AG04449 (cell line): ENCODE results near the gene CRPPA.
"Not testable (repeated sequence)": the region's sequence is repeated elsewhere in the genome, so short reads cannot be mapped to it uniquely, and the experiment has no call there.

Experiments used
- CTCF ChIA-PET: fragments of 350-600 bp; formaldehyde crosslinking; extraction: SDS; loops from one replicate; lab custom pipeline; 2021; ENCODE audit warnings: antibody characterized with exemption; lab: Yijun Ruan, JAX
- POLR2A ChIA-PET: fragments of 400-600, 350-600 bp; formaldehyde crosslinking; extraction: SDS; loops from one replicate; lab custom pipeline; 2020; ENCODE audit warnings: antibody characterized with exemption, inconsistent platforms; lab: Yijun Ruan, JAX
- DNase-seq: peaks from one replicate; pipeline ENCODE4 v3.0.0-alpha.2; 2010; ENCODE audit warnings: low read depth, low spot score
- H3K4me3 ChIP-seq: 2 replicates; pipeline ENCODE4 v1.5.1; 2011; ENCODE audit warnings: low read depth, mild to moderate bottlenecking, control low read depth, low read length
- CTCF ChIP-seq: IDR thresholded peaks from one replicate; pipeline ENCODE4 v1.5.1; 2011; ENCODE audit warnings: mild to moderate bottlenecking, moderate library complexity, low read length, control low read depth, inconsistent platforms; ENCODE audit not compliant: insufficient read depth; ENCODE audit errors: missing control alignments

CRPPA gene

GRCh38 chr7:16460789-16461493 is 39.6 kb upstream of the CRPPA start:
- POLR2A ChIA-PET, result no interaction called here
- CTCF ChIA-PET, result no interaction called here
- no peak for TF ChIP-seq CTCF
- H3K4me3 ChIP-seq, result no peak overlapping the region
- no peak for DNase-seq

GRCh38 chr7:16456303-16456702 is 35.0 kb upstream of the CRPPA start:
- CTCF ChIA-PET, POLR2A ChIA-PET, H3K4me3 ChIP-seq, DNase-seq: not testable (repeated sequence)

- ChIA-PET POLR2A (no interaction called here), CTCF (interaction anchor here (0.6 kb wide), 1 partner anchor 12 kb away, joined by 3 read pairs; no protein-coding TSS in a partner anchor)
- no peak for DNase-seq
- H3K4me3 ChIP-seq, result no peak overlapping the region
- no peak for TF ChIP-seq CTCF
These were observed 34.3 kb upstream of the CRPPA start for GRCh38 chr7:16455591-16455990.

- CTCF ChIA-PET, result interaction anchor here (1.4 kb wide), 1 partner anchor 115 kb away, joined by 4 read pairs; no protein-coding TSS in a partner anchor
These were observed 29.0 kb upstream of the CRPPA start for GRCh38 chr7:16450366-16450765.

GRCh38 chr7:16447876-16448275 is 26.5 kb upstream of the CRPPA start:
- H3K4me3 ChIP-seq, result no peak overlapping the region
- CTCF ChIA-PET, result no interaction called here
- POLR2A ChIA-PET, result no interaction called here
- TF ChIP-seq CTCF, result no peak
- DNase-seq, result no peak

More at GRCh38 chr7:16450366-16450765, 29.0 kb upstream of the CRPPA start:
- POLR2A ChIA-PET, result no interaction called here
- no peak for DNase-seq
- H3K4me3 ChIP-seq, result no peak overlapping the region
- TF ChIP-seq CTCF, result no peak

GRCh38 chr7:16446508-16446907 is 25.2 kb upstream of the CRPPA start:
- no peak overlapping the region for H3K4me3 ChIP-seq
- no peak for DNase-seq
- no peak for TF ChIP-seq CTCF
- ChIA-PET POLR2A (no interaction called here), CTCF (interaction anchor here (1.3 kb wide), 1 partner anchor 14 kb away, joined by 4 read pairs; no protein-coding TSS in a partner anchor)

GRCh38 chr7:16443871-16444270 is 22.5 kb upstream of the CRPPA start:
- CTCF ChIA-PET, H3K4me3 ChIP-seq, DNase-seq, POLR2A ChIA-PET: not testable (repeated sequence)
